Panc1 (cell line): ENCODE measurements around the gene ATXN7L3. TPM values are rescaled to one million over a fixed set of nuclear protein-coding genes. Genes with fewer than 3 reads are reported as not detected.

Source experiments
- ATAC-seq: fragments of 200-7000 bp; cut with Tn5 transposase; 2 replicates; pipeline ENCODE4 v1.9.1; 2020; ENCODE audit warnings: mild to moderate bottlenecking, moderate library complexity
- BruUV-seq: library from RNA; stranded (reverse); fragments of 400-500 nt; replicated peaks from 2 replicates; lab custom pipeline; 2021; lab: Mats Ljungman, UMichigan
- CTCF ChIA-PET: fragments of 300-600 bp; sonication (Branson Sonifier 250); formaldehyde crosslinking; loops from one replicate; lab custom pipeline; 2022; ENCODE audit warnings: antibody characterized with exemption; lab: Charles Lee
- POLR2A ChIA-PET: fragments of 300-600 bp; sonication (Branson Sonifier 250); formaldehyde crosslinking; loops from one replicate; lab custom pipeline; 2022; ENCODE audit warnings: antibody characterized with exemption; lab: Charles Lee
- DNase-seq: peaks from one replicate; pipeline ENCODE4 v3.0.0-alpha.2; 2010; ENCODE audit warnings: low read depth, low spot score
- H3K27ac ChIP-seq: 2 replicates; pipeline ENCODE4 v1.5.1; 2011; ENCODE audit warnings: mild to moderate bottlenecking, low read length, inconsistent platforms
- H3K27me3 ChIP-seq: fragments of 200-500 bp; sonication (Bioruptor generic); 2 replicates; pipeline ENCODE4 v1.6.0; 2014; ENCODE audit warnings: low read length, inconsistent platforms; ENCODE audit not compliant: control insufficient read depth, insufficient read depth
- H3K36me3 ChIP-seq: fragments of 200-500 bp; sonication (Bioruptor generic); 2 replicates; pipeline ENCODE4 v1.5.1; 2014; ENCODE audit warnings: inconsistent platforms, mild to moderate bottlenecking, low read length, moderate library complexity; ENCODE audit not compliant: control insufficient read depth, insufficient read depth
- H3K4me1 ChIP-seq: 2 replicates; pipeline ENCODE4 v1.5.1; 2011; ENCODE audit warnings: inconsistent platforms, mild to moderate bottlenecking, low read length, moderate library complexity; ENCODE audit not compliant: control insufficient read depth, insufficient read depth
- H3K4me3 ChIP-seq, 2 experiments: 2 replicates each; pipeline ENCODE4 v1.5.1; 2011 to 2012; ENCODE audit warnings: low read depth in 2 of 2, low read length in 2 of 2, mild to moderate bottlenecking in 2 of 2, inconsistent platforms in 1 of 2, moderate library complexity in 1 of 2
- H3K9me3 ChIP-seq: fragments of 200-500 bp; sonication (Bioruptor generic); 2 replicates; pipeline ENCODE4 v1.5.1; 2014; ENCODE audit warnings: low read depth, mild to moderate bottlenecking, inconsistent platforms, low read length, moderate library complexity; ENCODE audit not compliant: control insufficient read depth, insufficient read depth
- CTCF ChIP-seq: fragments of 450-650 bp; IDR thresholded peaks from 2 replicates; pipeline ENCODE4 v1.5.1; 2017; ENCODE audit warnings: mild to moderate bottlenecking
- POLR2AphosphoS5 ChIP-seq: IDR thresholded peaks from 2 replicates; pipeline ENCODE4 v1.6.1; 2012; ENCODE audit warnings: mild to moderate bottlenecking, low read depth, low read length, moderate library complexity
- REST ChIP-seq, 2 experiments: IDR thresholded peaks; 2 replicates each; pipeline ENCODE4 v1.6.1; 2011 to 2012; ENCODE audit warnings: low read depth in 2 of 2, control low read depth in 1 of 2, low read length in 1 of 2, mild to moderate bottlenecking in 1 of 2, moderate library complexity in 1 of 2; ENCODE audit not compliant: insufficient read depth in 1 of 2
- SIN3A ChIP-seq: IDR thresholded peaks from 2 replicates; pipeline ENCODE4 v1.6.1; 2012; ENCODE audit warnings: low read depth, mild to moderate bottlenecking, low read length, moderate library complexity, borderline replicate concordance; ENCODE audit not compliant: insufficient read depth
- TCF7L2 ChIP-seq: IDR thresholded peaks from 2 replicates; pipeline ENCODE4 v1.6.1; 2011; ENCODE audit warnings: mild to moderate bottlenecking, low read depth, low read length, inconsistent platforms
- in situ Hi-C: cut with HindIII; loops from 2 replicates; pipeline ENCODE4 v1.10.0; 2016; ENCODE audit warnings: low sequenced_read_pairs, low pct_unique_long_range_greater_than_20kb
- intact Hi-C: fragments of 100-400 bp; cut with micrococcal nuclease; formaldehyde crosslinking; loops from one replicate; pipeline ENCODE4 v1.10.0; 2022; ENCODE audit not compliant: unreplicated experiment
- total RNA-seq: library from RNA; stranded (reverse); gene quantifications from one replicate; pipeline ENCODE4 v1.2.1, GENCODE V29; 2021; ENCODE audit not compliant: unreplicated experiment

The ATXN7L3 gene
- total RNA-seq, 1 experiment from 2014 or later: 69.8 TPM

GRCh38 chr17:44170499-44171201, 29.0 kb downstream of the ATXN7L3 start, which contains the start of gene ASB16:
ASB16 (plus strand) TSS chr17:44170704; CDS start chr17:44170790, 86 bp downstream.
- POLR2A ChIA-PET: no interaction called here
- no peaks in the 10 kb centered on the region for H3K9me3 ChIP-seq
- H3K27ac ChIP-seq: no peak within 1 kb of the TSS
- BruUV-seq: no TSS peak
- H3K4me3 ChIP-seq: no peak within 1 kb of the TSS
- in situ Hi-C loops (no loop called here), intact Hi-C loops (no loop called here)
- peaks cover 8% of the 10 kb centered on the region for H3K4me1 ChIP-seq
- DNase-seq (no peak), ATAC-seq (0 out of 2 replicates have a peak, but pooled peaks have one; percentile 10)
- CTCF ChIA-PET: no interaction called here
- TF ChIP-seq TCF7L2 (no peak), SIN3A (no peak), CTCF (no peak; the same call in 1 of the 2 replicates), POLR2AphosphoS5 (0 out of 2 replicates have a peak, but pooled peaks have one; percentile 26), REST (IDR thresholded peaks at IDR 0.05; ENCODE audit: insufficient read depth in 1 of 2, low read depth in 2 of 2, low read length in 1 of 2) (no peak)
- H3K27me3 ChIP-seq: no peaks in the 10 kb centered on the region
- H3K36me3 ChIP-seq: no peaks in the 10 kb centered on the region

- in situ Hi-C loops: no loop called here
- TF ChIP-seq SIN3A: no peak
- peak; percentile 55; the same call in 1 of the 2 replicates for TF ChIP-seq POLR2AphosphoS5
- ChIA-PET POLR2A (no interaction called here), CTCF (no interaction called here)
- Histone ChIP-seq H3K4me3 (no peak overlapping the region), H3K9me3 (no peaks in the 10 kb centered on the region), H3K36me3 (no peaks in the 10 kb centered on the region), H3K27ac (no peak overlapping the region), H3K4me1 (peaks cover 8% of the 10 kb centered on the region), H3K27me3 (no peaks in the 10 kb centered on the region)
- ATAC-seq (no peak), DNase-seq (no peak)
- intact Hi-C loops: no loop called here
- no TSS peak for BruUV-seq
Observed at GRCh38 chr17:44170135-44170498, 29.6 kb downstream of the ATXN7L3 start.

- CTCF ChIA-PET: interaction anchor here (0.7 kb wide), 1 partner anchor 153 kb away, joined by 3 read pairs; no protein-coding TSS in a partner anchor
- Histone ChIP-seq H3K4me3 (no peak overlapping the region), H3K4me1 (peaks cover 8% of the 10 kb centered on the region), H3K27me3 (no peaks in the 10 kb centered on the region), H3K9me3 (no peaks in the 10 kb centered on the region), H3K27ac (no peak overlapping the region), H3K36me3 (no peaks in the 10 kb centered on the region)
- in situ Hi-C loops (no loop called here), intact Hi-C loops (no loop called here)
- TF ChIP-seq SIN3A (no peak), REST (IDR thresholded peaks at IDR 0.05; ENCODE audit: insufficient read depth in 1 of 2, low read depth in 2 of 2, low read length in 1 of 2) (no peak), TCF7L2 (no peak), POLR2AphosphoS5 (no peak), CTCF (no peak)
- DNase-seq (no peak), ATAC-seq (no peak)
- no TSS peak for BruUV-seq
- POLR2A ChIA-PET: no interaction called here
Observed at GRCh38 chr17:44167181-44167861, 32.4 kb downstream of the ATXN7L3 start.
